Measurements from ENCODE around the gene MYLK3. TPM values are rescaled to one million over a fixed set of nuclear protein-coding genes. Genes with fewer than 3 reads are reported as not detected.

Gene MYLK3
- total and polyA plus RNA-seq, 2 of the 4 experiments (the other 2 are of a cell fraction) = under 0.01 to 0.03 TPM

GRCh38 chr16:46711106-46712058 lies 36.8 kb downstream of the MYLK3 start:
- no peak overlapping the region for H3K9ac ChIP-seq (ENCODE audit: low read depth, low read length)
- no peak overlapping the region for H3K56ac ChIP-seq (ENCODE audit: extremely low read depth, insufficient read depth, low read length)
- no peak overlapping the region for H4K91ac ChIP-seq (ENCODE audit: insufficient read depth, low read depth, low read length)
- H2BK5ac ChIP-seq (ENCODE audit: low read depth, low read length, poor library complexity, severe bottlenecking) = no peak overlapping the region
- no peak overlapping the region for H2AK9ac ChIP-seq (replicated peaks; ENCODE audit: low read depth, low read length, poor library complexity)
- intact Hi-C loops (cut with micrococcal nuclease) (no loop called here), in situ Hi-C loops (cut with MboI; ENCODE audit: low sequenced_read_pairs) (no loop called here), dilution Hi-C loops (cut with HindIII; ENCODE audit: low sequenced_read_pairs, unreplicated experiment) (no loop called here)
- no peaks in the 10 kb centered on the region for H3K9me1 ChIP-seq (ENCODE audit: insufficient read depth, low read length)
- H3K27ac ChIP-seq (ENCODE audit: insufficient read depth, low read length) = no peak overlapping the region
- no peak overlapping the region for H3K4me2 ChIP-seq (ENCODE audit: low read depth, low read length)
- POLR2A ChIA-PET (ENCODE audit: unreplicated experiment) = no interaction called here
- no peak overlapping the region for H3K18ac ChIP-seq (ENCODE audit: low read depth, low read length)
- WGBS, 2 experiments (ENCODE audit: extremely low coverage in 2 of 2, insufficient read length in 1 of 2) = 80% methylated on average over 4 of the region's 10 CpGs; no CpG with 5 or more reads in 1 of the 2 experiments
- no peak overlapping the region for H2BK15ac ChIP-seq (ENCODE audit: low read depth, low read length)
- H3K9me3 ChIP-seq (ENCODE audit: control insufficient read depth, insufficient read depth, low read length) = no peaks in the 10 kb centered on the region
- CTCF ChIA-PET = interaction anchor here (0.6 kb wide), 1 partner anchor 66 kb away, joined by 3 read pairs; no protein-coding TSS in a partner anchor
- no peak for ATAC-seq (ENCODE audit: low read depth)
- H3K14ac ChIP-seq (replicated peaks; ENCODE audit: low read depth, low read length) = no peak overlapping the region
- DNase-seq = no peak
- H3K79me1 ChIP-seq (ENCODE audit: low read depth in 1 of 2, low read length in 2 of 2) = no peaks in the 10 kb centered on the region
- H2BK120ac ChIP-seq (ENCODE audit: low read depth, low read length) = no peak overlapping the region
- H4K20me1 ChIP-seq (ENCODE audit: insufficient read depth, low read length) = no peaks in the 10 kb centered on the region
- no peak overlapping the region for H2AFZ ChIP-seq (replicated peaks; ENCODE audit: low read length, poor library complexity)
- BruUV-seq (replicated peaks) = no TSS peak
- no peak overlapping the region for H4K8ac ChIP-seq (ENCODE audit: low read depth in 2 of 2, low read length in 2 of 2)
- H4K5ac ChIP-seq (ENCODE audit: low read depth, low read length) = no peak overlapping the region
- no peak overlapping the region for H3K4ac ChIP-seq (ENCODE audit: low read depth, low read length)
- no peaks in the 10 kb centered on the region for H3K27me3 ChIP-seq (ENCODE audit: control insufficient read depth, insufficient read depth, low read length)
- no peaks in the 10 kb centered on the region for H3K4me1 ChIP-seq (ENCODE audit: control insufficient read depth, insufficient read depth, low read length)
- H3K23ac ChIP-seq (ENCODE audit: low read depth, low read length) = no peak overlapping the region
- no peaks in the 10 kb centered on the region for H3K36me3 ChIP-seq (ENCODE audit: control insufficient read depth, insufficient read depth, low read length)
- no peak overlapping the region for H2AK5ac ChIP-seq (ENCODE audit: low read depth, low read length)
- H2BK20ac ChIP-seq (ENCODE audit: low read depth, low read length) = no peak overlapping the region
- no peak overlapping the region for H3K4me3 ChIP-seq (ENCODE audit: insufficient read depth, low read depth, low read length)
- TF ChIP-seq POLR2A (IDR thresholded peaks at IDR 0.05; ENCODE audit: low read depth, low read length) (no peak), CHD1 (IDR thresholded peaks at IDR 0.05; ENCODE audit: low read depth, low read length) (no peak), USF2 (IDR thresholded peaks at IDR 0.05; ENCODE audit: low read depth, low read length) (no peak), CTCF (conservative IDR thresholded peaks at IDR 0.05; ENCODE audit: low read depth, low read length) (no peak), ELK1 (IDR thresholded peaks at IDR 0.05; ENCODE audit: borderline replicate concordance, low read depth, low read length) (no peak), MAFK (IDR thresholded peaks at IDR 0.05; ENCODE audit: low read depth, low read length) (no peak), MXI1 (IDR thresholded peaks at IDR 0.05; ENCODE audit: borderline replicate concordance, low read depth, low read length) (no peak), BHLHE40 (IDR thresholded peaks at IDR 0.05; ENCODE audit: low read depth, low read length) (no peak), RAD21 (IDR thresholded peaks at IDR 0.05; ENCODE audit: low read length) (no peak), SMC3 (IDR thresholded peaks at IDR 0.05; ENCODE audit: low read depth, low read length) (no peak), NFE2L2 (IDR thresholded peaks at IDR 0.05; ENCODE audit: low read depth, low read length) (no peak), RCOR1 (IDR thresholded peaks at IDR 0.05; ENCODE audit: insufficient replicate concordance, low read length) (no peak), RFX5 (IDR thresholded peaks at IDR 0.05; ENCODE audit: low read depth, low read length) (no peak), FOS (IDR thresholded peaks at IDR 0.05; ENCODE audit: low read depth, low read length) (no peak), MAZ (IDR thresholded peaks at IDR 0.05; ENCODE audit: borderline replicate concordance, low read depth, low read length) (no peak)
